Measurements from ENCODE around the gene FAM124A.

The FAM124A gene

GRCh38 chr13:51332566-51333361 is 110.6 kb downstream of the FAM124A start:
- POLR2A ChIA-PET = no interaction called here
- H3K4me3 ChIP-seq (ENCODE audit: control insufficient read depth in 1 of 7, extremely low read depth in 1 of 7, insufficient read depth in 4 of 7, low read depth in 2 of 7, low read length in 6 of 7) = no peak overlapping the region
- H3K9me3 ChIP-seq (ENCODE audit: control extremely low read depth in 1 of 5, control insufficient read depth in 4 of 5, insufficient read depth in 2 of 5, low read depth in 1 of 5, low read length in 4 of 5) = no peaks in the 10 kb centered on the region
- no peak for DNase-seq
- CTCF ChIA-PET = no interaction called here
- 100% methylated on average over 2 of the region's 2 CpGs for WGBS (ENCODE audit: insufficient coverage)
- H3K27ac ChIP-seq (ENCODE audit: insufficient read depth in 1 of 2, low read depth in 1 of 2, low read length in 2 of 2, poor library complexity in 1 of 2, severe bottlenecking in 2 of 2) = no peak overlapping the region
- H3K4me1 ChIP-seq (ENCODE audit: control extremely low read depth in 1 of 4, control insufficient read depth in 4 of 4, insufficient read depth in 4 of 4, low read length in 3 of 4) = peaks cover 11 to 32% (median 22%) of the 10 kb centered on the region in 4 experiments
- no peaks in the 10 kb centered on the region for H3K36me3 ChIP-seq (ENCODE audit: control insufficient read depth in 4 of 4, insufficient read depth in 4 of 4, low read length in 3 of 4)
- H3K27me3 ChIP-seq (replicated peaks in 2 of 5; ENCODE audit: control insufficient read depth in 4 of 5, insufficient read depth in 5 of 5, low read length in 4 of 5) = no peaks in the 10 kb centered on the region

GRCh38 chr13:51333421-51333820 is 111.2 kb downstream of the FAM124A start:
- Histone ChIP-seq H3K36me3 (ENCODE audit: control insufficient read depth in 4 of 4, insufficient read depth in 4 of 4, low read length in 3 of 4) (no peaks in the 10 kb centered on the region), H3K4me3 (ENCODE audit: control insufficient read depth in 1 of 7, extremely low read depth in 1 of 7, insufficient read depth in 4 of 7, low read depth in 2 of 7, low read length in 6 of 7) (no peak overlapping the region), H3K27ac (ENCODE audit: insufficient read depth in 1 of 2, low read depth in 1 of 2, low read length in 2 of 2, poor library complexity in 1 of 2, severe bottlenecking in 2 of 2) (no peak overlapping the region), H3K4me1 (ENCODE audit: control extremely low read depth in 1 of 4, control insufficient read depth in 4 of 4, insufficient read depth in 4 of 4, low read length in 3 of 4) (peaks cover 11 to 31% (median 23%) of the 10 kb centered on the region in 4 experiments), H3K9me3 (ENCODE audit: control extremely low read depth in 1 of 5, control insufficient read depth in 4 of 5, insufficient read depth in 2 of 5, low read depth in 1 of 5, low read length in 4 of 5) (no peaks in the 10 kb centered on the region), H3K27me3 (replicated peaks in 2 of 5; ENCODE audit: control insufficient read depth in 4 of 5, insufficient read depth in 5 of 5, low read length in 4 of 5) (no peaks in the 10 kb centered on the region)
- ChIA-PET CTCF (no interaction called here), POLR2A (no interaction called here)
- DNase-seq = no peak

GRCh38 chr13:51333826-51334225 is 111.6 kb downstream of the FAM124A start:
- ChIA-PET CTCF (no interaction called here), POLR2A (no interaction called here)
- H3K27ac ChIP-seq (ENCODE audit: insufficient read depth in 1 of 2, low read depth in 1 of 2, low read length in 2 of 2, poor library complexity in 1 of 2, severe bottlenecking in 2 of 2) = no peak overlapping the region

More at GRCh38 chr13:51333826-51334225, 111.6 kb downstream of the FAM124A start:
- no peaks in the 10 kb centered on the region for H3K36me3 ChIP-seq (ENCODE audit: control insufficient read depth in 4 of 4, insufficient read depth in 4 of 4, low read length in 3 of 4)
- no peak overlapping the region for H3K4me3 ChIP-seq (ENCODE audit: control insufficient read depth in 1 of 7, extremely low read depth in 1 of 7, insufficient read depth in 4 of 7, low read depth in 2 of 7, low read length in 6 of 7)
- H3K27me3 ChIP-seq (replicated peaks in 2 of 5; ENCODE audit: control insufficient read depth in 4 of 5, insufficient read depth in 5 of 5, low read length in 4 of 5) = no peaks in the 10 kb centered on the region
- DNase-seq = no peak
- no peaks in the 10 kb centered on the region for H3K9me3 ChIP-seq (ENCODE audit: control extremely low read depth in 1 of 5, control insufficient read depth in 4 of 5, insufficient read depth in 2 of 5, low read depth in 1 of 5, low read length in 4 of 5)
- H3K4me1 ChIP-seq (ENCODE audit: control extremely low read depth in 1 of 4, control insufficient read depth in 4 of 4, insufficient read depth in 4 of 4, low read length in 3 of 4) = peaks cover 11 to 29% (median 23%) of the 10 kb centered on the region in 4 experiments
